ENCODE data around the gene FGF12.
A peak's percentile ranks its signal among the peaks of the same experiment; 100 is the strongest.

Gene FGF12

DNA sequence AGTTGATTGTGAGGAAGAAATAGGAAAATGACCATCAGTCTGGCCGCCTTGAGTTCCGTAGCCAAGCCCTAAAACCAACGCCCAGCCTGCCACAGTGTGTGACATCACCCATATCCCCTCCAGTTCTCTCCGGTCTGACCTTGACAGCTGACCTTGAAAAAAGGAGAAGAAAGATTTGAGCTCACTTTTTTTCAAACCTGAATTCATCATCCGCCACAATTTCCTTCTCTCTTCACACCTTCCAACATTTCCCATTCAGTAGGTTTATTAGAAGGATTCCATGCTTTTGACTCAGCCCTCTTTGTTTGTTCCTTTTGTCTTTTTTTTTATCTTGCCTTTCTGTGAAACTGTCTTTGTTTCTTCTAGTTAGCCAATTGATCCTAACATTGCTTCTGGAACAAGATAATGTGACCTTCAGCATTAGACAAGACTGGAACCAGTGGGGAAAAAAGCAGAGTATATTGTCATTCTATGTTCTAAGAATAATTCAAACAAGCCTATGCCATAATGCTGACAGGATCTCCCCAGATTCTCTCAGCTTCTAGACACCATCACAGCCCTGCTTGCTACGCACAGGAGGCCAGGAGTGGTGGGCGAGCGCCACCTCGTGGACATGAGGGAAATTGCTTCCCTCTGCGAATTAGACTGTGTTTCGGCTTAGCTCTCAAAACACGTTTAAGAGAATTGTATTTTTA is 283.1 kb downstream of the FGF12 start:
- TF ChIP-seq, protein P1, sequence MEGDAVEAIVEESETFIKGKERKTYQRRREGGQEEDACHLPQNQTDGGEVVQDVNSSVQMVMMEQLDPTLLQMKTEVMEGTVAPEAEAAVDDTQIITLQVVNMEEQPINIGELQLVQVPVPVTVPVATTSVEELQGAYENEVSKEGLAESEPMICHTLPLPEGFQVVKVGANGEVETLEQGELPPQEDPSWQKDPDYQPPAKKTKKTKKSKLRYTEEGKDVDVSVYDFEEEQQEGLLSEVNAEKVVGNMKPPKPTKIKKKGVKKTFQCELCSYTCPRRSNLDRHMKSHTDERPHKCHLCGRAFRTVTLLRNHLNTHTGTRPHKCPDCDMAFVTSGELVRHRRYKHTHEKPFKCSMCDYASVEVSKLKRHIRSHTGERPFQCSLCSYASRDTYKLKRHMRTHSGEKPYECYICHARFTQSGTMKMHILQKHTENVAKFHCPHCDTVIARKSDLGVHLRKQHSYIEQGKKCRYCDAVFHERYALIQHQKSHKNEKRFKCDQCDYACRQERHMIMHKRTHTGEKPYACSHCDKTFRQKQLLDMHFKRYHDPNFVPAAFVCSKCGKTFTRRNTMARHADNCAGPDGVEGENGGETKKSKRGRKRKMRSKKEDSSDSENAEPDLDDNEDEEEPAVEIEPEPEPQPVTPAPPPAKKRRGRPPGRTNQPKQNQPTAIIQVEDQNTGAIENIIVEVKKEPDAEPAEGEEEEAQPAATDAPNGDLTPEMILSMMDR (IDR thresholded peaks at IDR 0.05; ENCODE audit: low read depth, low read length), result peak; percentile 95
- no peak overlapping the region for H3K4me3 ChIP-seq (ENCODE audit: low read depth, low read length)

DNA sequence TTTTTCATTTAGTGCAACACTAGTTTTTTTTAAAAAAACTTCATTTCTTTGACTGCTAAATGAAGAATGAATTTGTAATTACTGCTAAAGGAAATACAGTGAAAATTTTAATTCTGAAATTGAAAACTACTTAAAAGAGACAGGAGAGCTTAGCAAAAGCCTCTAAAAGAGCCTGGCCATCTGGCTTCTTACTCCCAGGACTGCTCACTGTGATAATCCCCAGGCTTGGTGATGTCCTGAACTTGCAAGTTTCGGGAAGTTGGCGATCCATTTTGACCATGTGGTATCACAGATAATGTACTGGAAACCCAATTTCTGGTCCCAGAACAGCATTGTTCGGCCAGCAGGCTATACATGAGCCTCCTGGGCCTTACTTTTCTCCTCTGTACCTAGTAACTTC is 292.1 kb downstream of the FGF12 start:
- TF ChIP-seq, protein P1 (IDR thresholded peaks at IDR 0.05; ENCODE audit: low read depth, low read length), result no peak
- H3K4me3 ChIP-seq (ENCODE audit: low read depth, low read length), result no peak overlapping the region

DNA sequence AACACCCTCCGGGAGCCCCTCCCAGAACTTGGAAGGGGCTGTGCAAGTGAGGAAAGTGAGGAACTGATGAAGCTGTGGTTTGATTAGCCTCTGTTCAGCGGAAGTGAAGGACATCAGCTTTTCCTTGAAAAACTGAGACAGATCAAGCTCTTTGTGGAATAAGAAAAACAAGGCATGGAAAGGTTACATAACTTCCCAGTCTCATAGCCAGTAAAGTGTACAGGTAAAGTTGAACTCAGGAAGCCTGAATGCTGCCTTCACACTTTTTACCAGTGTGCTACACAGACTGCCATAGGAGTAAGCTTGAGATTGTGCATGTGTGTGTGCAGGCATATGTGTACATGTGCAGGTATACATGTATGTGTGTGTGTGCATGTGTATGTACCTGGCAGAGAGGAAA is 293.2 kb downstream of the FGF12 start:
- H3K4me3 ChIP-seq (ENCODE audit: low read depth, low read length), result no peak overlapping the region
- TF ChIP-seq, protein P1 (IDR thresholded peaks at IDR 0.05; ENCODE audit: low read depth, low read length), result no peak

DNA sequence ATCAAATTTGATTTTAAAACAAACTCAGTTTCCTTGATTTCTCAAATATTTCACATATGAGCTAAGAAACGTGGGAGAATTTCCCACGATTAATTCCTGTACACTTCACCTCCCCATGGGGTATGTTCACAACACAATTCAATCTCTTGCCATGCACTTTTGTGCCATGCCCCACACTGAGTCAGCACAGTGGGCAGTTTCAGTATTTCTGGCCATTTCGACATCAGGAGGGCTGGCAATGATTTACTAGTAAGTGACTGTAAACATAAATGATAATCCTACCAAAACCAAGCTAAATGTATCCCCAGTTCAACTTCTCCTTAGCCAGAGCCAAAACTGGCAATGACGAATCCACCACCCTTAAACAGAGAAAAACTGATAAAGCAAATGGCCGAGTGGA is 293.6 kb downstream of the FGF12 start:
- no peak overlapping the region for H3K4me3 ChIP-seq (ENCODE audit: low read depth, low read length)
- TF ChIP-seq, protein P1 (IDR thresholded peaks at IDR 0.05; ENCODE audit: low read depth, low read length), result no peak

DNA sequence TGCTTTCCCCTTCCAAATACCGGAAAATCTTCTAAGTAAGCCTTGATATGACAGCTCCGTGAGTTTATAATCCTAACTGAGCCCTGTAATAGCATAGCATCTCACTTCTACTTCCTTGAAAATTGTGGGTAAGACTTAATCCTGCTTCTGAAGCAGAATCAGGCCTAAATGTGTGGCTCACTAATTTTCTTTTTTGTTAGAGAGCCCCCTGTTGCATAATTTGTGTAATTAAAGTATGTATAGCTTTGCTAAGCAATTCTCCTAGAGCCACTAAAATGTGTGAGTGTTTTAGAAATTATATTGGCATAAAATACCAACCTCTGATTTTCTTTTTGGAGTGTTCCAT is 304.4 kb downstream of the FGF12 start:
- TF ChIP-seq, protein P1 (IDR thresholded peaks at IDR 0.05; ENCODE audit: low read depth, low read length), result no peak
- H3K4me3 ChIP-seq (ENCODE audit: low read depth, low read length), result no peak overlapping the region

DNA sequence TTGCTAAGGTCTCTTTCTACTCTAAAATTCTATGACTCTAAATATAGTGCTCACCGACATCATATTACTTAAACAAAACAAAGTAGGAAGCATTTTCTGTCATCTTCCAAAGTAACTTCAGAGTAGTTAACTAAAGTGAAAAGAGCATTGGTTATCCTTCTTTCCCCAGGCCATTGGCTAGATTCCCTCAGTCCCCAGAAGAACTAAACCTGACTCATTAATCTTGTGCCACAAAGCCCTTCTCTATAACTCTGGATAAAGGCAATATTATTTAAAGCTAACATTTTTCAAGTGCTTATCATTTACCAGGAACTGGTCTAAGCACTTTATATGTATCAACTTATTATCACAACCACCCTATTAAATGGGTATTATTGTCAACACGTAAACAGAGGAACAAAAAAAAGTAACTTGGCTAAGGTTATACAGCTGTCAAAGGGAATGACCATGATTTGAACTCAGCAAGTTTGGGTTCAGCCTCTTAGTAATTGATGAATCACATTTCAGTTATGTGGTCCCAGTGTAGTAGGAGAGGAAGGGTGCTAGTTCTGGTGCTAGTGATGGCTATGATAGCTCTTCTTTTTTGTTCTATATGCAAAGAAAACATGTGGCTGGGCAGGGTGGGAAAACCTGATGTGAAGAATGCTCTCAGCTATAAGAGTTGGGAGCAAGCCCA is 304.9 kb downstream of the FGF12 start:
- TF ChIP-seq, protein P1 (IDR thresholded peaks at IDR 0.05; ENCODE audit: low read depth, low read length), result no peak

DNA sequence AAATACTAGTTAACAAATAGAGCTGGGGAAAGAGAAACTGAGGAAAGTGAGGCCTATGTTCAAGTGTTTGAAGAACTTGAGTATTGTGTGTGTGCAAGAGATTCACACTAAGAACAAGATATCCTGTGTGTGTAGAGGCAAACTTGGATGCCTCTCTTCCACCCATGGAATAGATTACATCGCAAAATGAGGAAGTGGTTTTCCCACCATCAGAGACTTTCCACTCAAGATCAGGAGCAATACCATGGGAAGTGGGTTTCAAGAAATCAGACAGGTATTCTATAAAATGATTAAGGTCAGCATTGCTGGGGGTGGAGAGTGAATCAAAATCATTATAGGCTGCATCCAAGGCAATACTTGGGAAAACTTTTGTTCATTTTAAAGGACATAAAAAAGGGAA is 308.0 kb downstream of the FGF12 start:
- no peak overlapping the region for H3K4me3 ChIP-seq (ENCODE audit: low read depth, low read length)
- TF ChIP-seq, protein P1 (IDR thresholded peaks at IDR 0.05; ENCODE audit: low read depth, low read length), result no peak

More for the DNA sequence above, 304.9 kb downstream of the FGF12 start:
- no peak overlapping the region for H3K4me3 ChIP-seq (ENCODE audit: low read depth, low read length)

Data from WI38 (cell line).